HG03280 (cell line): ENCODE results near the gene SRSF11.

Experiments used
- ATAC-seq: cut with Tn5 transposase; IDR thresholded peaks from one replicate; pipeline ENCODE4 v1.9.1; 2021; ENCODE audit warnings: mild to moderate bottlenecking, moderate library complexity; ENCODE audit not compliant: unreplicated experiment

Gene SRSF11

GRCh38 chr1:70299472-70299871 is 78.3 kb downstream of the SRSF11 start:
- ATAC-seq, result no peak
